Keratinocyte (primary cell): Measurements from ENCODE around the gene C1orf174. TPM values are rescaled to one million over a fixed set of nuclear protein-coding genes. Genes with fewer than 3 reads are reported as not detected.

Source experiments
- DNase-seq: peaks from one replicate; pipeline ENCODE4 v3.0.0-alpha.2; 2011; ENCODE audit warnings: low read depth, missing footprints, low spot score
- FAIRE-seq: peaks from 2 replicates; lab custom pipeline; 2011; peaks lifted over from hg19 to GRCh38; lab: Jason Lieb, UNC
- H2AFZ ChIP-seq: 2 replicates; pipeline ENCODE4 v1.6.0; 2012; ENCODE audit warnings: low read length, control low read depth, inconsistent platforms; ENCODE audit not compliant: control insufficient read depth
- H3K27ac ChIP-seq: 2 replicates; pipeline ENCODE4 v1.5.1; 2011; ENCODE audit warnings: low read length; ENCODE audit not compliant: control insufficient read depth, insufficient read depth
- H3K27me3 ChIP-seq: 3 replicates; pipeline ENCODE4 v1.6.0; 2011; ENCODE audit warnings: low read length; ENCODE audit not compliant: control insufficient read depth, insufficient read depth; ENCODE audit errors: extremely low read depth
- H3K36me3 ChIP-seq, 2 experiments: 2 replicates in 1 of 2; 3 replicates in 1 of 2; pipeline ENCODE4 v1.5.1; 2011; ENCODE audit warnings: low read length in 2 of 2, mild to moderate bottlenecking in 1 of 2; ENCODE audit not compliant: control insufficient read depth in 2 of 2, insufficient read depth in 2 of 2; ENCODE audit errors: extremely low read depth in 1 of 2
- H3K4me1 ChIP-seq: 3 replicates; pipeline ENCODE4 v1.5.1; 2011; ENCODE audit warnings: low read length; ENCODE audit not compliant: control insufficient read depth, insufficient read depth; ENCODE audit errors: extremely low read depth
- H3K4me2 ChIP-seq: 3 replicates; pipeline ENCODE4 v1.6.0; 2011; ENCODE audit warnings: low read depth, low read length; ENCODE audit not compliant: control insufficient read depth, insufficient read depth; ENCODE audit errors: extremely low read depth
- H3K4me3 ChIP-seq, 3 experiments: fragments of 200-600 bp in 1 of 3; sonication (generic) in 1 of 3; 2 replicates in 2 of 3; 3 replicates in 1 of 3; pipeline ENCODE4 v1.5.1; 2011 to 2016; ENCODE audit warnings: low read length in 3 of 3, mild to moderate bottlenecking in 3 of 3, control low read depth in 2 of 3, inconsistent platforms in 1 of 3, low read depth in 1 of 3, mixed read lengths in 1 of 3, mixed run types in 1 of 3, moderate library complexity in 1 of 3; ENCODE audit not compliant: control insufficient read depth in 2 of 3, insufficient read depth in 2 of 3; ENCODE audit errors: extremely low read depth in 1 of 3
- H3K79me2 ChIP-seq: 2 replicates; pipeline ENCODE4 v1.6.0; 2012; ENCODE audit warnings: low read length; ENCODE audit not compliant: control insufficient read depth, insufficient read depth
- H3K9ac ChIP-seq: 3 replicates; pipeline ENCODE4 v1.6.0; 2011; ENCODE audit warnings: low read length; ENCODE audit not compliant: control insufficient read depth, insufficient read depth; ENCODE audit errors: extremely low read depth
- H3K9me1 ChIP-seq: 3 replicates; pipeline ENCODE4 v1.6.0; 2011; ENCODE audit warnings: low read length; ENCODE audit not compliant: control insufficient read depth, insufficient read depth; ENCODE audit errors: extremely low read depth
- H3K9me3 ChIP-seq: 2 replicates; pipeline ENCODE4 v1.5.1; 2012; ENCODE audit warnings: low read depth, low read length; ENCODE audit not compliant: control insufficient read depth
- H4K20me1 ChIP-seq: 3 replicates; pipeline ENCODE4 v1.6.0; 2011; ENCODE audit warnings: low read length; ENCODE audit not compliant: control insufficient read depth, insufficient read depth; ENCODE audit errors: extremely low read depth
- EZH2 ChIP-seq: IDR thresholded peaks from one replicate; pipeline ENCODE4 v1.6.1; 2012; ENCODE audit warnings: inconsistent platforms, mild to moderate bottlenecking, low read length, moderate library complexity
- dilution Hi-C: fragments of 300-500 bp; cut with MboI; formaldehyde crosslinking; loops from one replicate; pipeline ENCODE4 v1.7.0; 2020; ENCODE audit warnings: low sequenced_read_pairs; ENCODE audit not compliant: extremely low pct_ligation_motif_present
- polyA plus RNA-seq, 5 experiments: library from polyadenylated mRNA; depleted of rRNA in 3 of 5; stranded (reverse) in 3 of 5; stranded (forward) in 1 of 5; unstranded in 1 of 5; fragments of >200 nt; gene quantifications; 1 replicate in 1 of 5; 2 replicates in 3 of 5; 3 replicates in 1 of 5; pipeline versions ENCODE4 v1.2.1 to v1.2.3, GENCODE V29; 2011 to 2012; ENCODE audit warnings: missing spikeins in 2 of 5, low read depth in 1 of 5, low replicate concordance in 1 of 5
- TF ChIP-seq, protein P1 (sequence below), 3 experiments: IDR thresholded peaks in 1 of 3; conservative IDR thresholded peaks in 1 of 3; optimal IDR thresholded peaks in 1 of 3; 2 replicates in 2 of 3; 3 replicates in 1 of 3; pipeline versions ENCODE3 to v1.5.1; 2011; ENCODE audit warnings: low read length in 3 of 3, mild to moderate bottlenecking in 3 of 3, moderate library complexity in 2 of 3, control low read depth in 1 of 3, inconsistent platforms in 1 of 3; ENCODE audit not compliant: insufficient read depth in 2 of 3; ENCODE audit errors: extremely low read depth in 1 of 3

Gene C1orf174
- polyA plus RNA-seq, 1 donor (not counting 4 experiments of a cell fraction or from before 2014, with no cell fraction given), result 26.8 TPM

DNA sequence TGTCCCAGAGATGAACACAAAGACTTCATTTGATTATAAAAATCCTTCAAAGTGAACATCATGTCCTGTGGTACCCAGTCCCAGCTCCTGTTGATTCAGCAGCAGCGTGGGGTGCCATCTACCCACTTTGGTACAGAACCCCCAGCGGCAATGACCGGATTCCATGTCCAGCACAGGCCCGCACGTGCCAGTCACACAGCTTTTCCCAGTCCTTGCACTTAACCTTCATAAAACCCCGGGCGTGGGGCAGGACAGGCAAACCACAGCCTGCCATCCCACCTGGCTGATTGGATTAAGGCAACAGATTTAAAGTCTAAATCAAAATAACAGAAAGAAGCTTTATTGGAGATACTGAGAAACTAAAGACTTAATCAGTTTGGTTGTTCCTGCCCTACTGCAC, 58.6 kb downstream of the C1orf174 start:
- peaks cover 3 to 33% of the 10 kb centered on the region in 2 experiments for H3K36me3 ChIP-seq
- FAIRE-seq, result no peak
- dilution Hi-C loops, result no loop called here

More for the DNA sequence above, 58.6 kb downstream of the C1orf174 start:
- Histone ChIP-seq H3K9me3 (no peaks in the 10 kb centered on the region), H4K20me1 (no peaks in the 10 kb centered on the region), H3K9me1 (no peaks in the 10 kb centered on the region), H3K4me3 (no peak overlapping the region), H3K9ac (no peak overlapping the region), H3K4me1 (no peaks in the 10 kb centered on the region), H3K27me3 (no peaks in the 10 kb centered on the region), H3K79me2 (no peaks in the 10 kb centered on the region), H3K27ac (no peak overlapping the region), H2AFZ (no peak overlapping the region), H3K4me2 (no peak overlapping the region)
- TF ChIP-seq, protein P1, sequence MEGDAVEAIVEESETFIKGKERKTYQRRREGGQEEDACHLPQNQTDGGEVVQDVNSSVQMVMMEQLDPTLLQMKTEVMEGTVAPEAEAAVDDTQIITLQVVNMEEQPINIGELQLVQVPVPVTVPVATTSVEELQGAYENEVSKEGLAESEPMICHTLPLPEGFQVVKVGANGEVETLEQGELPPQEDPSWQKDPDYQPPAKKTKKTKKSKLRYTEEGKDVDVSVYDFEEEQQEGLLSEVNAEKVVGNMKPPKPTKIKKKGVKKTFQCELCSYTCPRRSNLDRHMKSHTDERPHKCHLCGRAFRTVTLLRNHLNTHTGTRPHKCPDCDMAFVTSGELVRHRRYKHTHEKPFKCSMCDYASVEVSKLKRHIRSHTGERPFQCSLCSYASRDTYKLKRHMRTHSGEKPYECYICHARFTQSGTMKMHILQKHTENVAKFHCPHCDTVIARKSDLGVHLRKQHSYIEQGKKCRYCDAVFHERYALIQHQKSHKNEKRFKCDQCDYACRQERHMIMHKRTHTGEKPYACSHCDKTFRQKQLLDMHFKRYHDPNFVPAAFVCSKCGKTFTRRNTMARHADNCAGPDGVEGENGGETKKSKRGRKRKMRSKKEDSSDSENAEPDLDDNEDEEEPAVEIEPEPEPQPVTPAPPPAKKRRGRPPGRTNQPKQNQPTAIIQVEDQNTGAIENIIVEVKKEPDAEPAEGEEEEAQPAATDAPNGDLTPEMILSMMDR (optimal IDR thresholded peaks at IDR 0.05 in 1 of 3, IDR thresholded peaks at IDR 0.05 in 1 of 3, conservative IDR thresholded peaks at IDR 0.05 in 1 of 3; ENCODE audit: extremely low read depth in 1 of 3, insufficient read depth in 2 of 3, low read length in 3 of 3), result no peak
- TF ChIP-seq EZH2, result no peak
- no peak for DNase-seq

Other genes with a start within 250 kb of the C1orf174 start
- 0.10 to 0.23 TPM (median 0.14 TPM) in 3 replicates for gene TP73, start 247.8 kb downstream of the C1orf174 start, polyA plus RNA-seq
- not detected in 3 replicates for gene CCDC27, start 147.8 kb downstream of the C1orf174 start, polyA plus RNA-seq
- 0.79 to 1.3 TPM (median 1.0 TPM) in 3 replicates for gene SMIM1, start 127.5 kb downstream of the C1orf174 start, polyA plus RNA-seq
- gene LRRC47, start 103.8 kb downstream of the C1orf174 start, polyA plus RNA-seq, result 20.5 to 40.1 TPM (median 33.1 TPM) in 3 replicates
- gene CEP104, start 43.1 kb downstream of the C1orf174 start, polyA plus RNA-seq, result 19.6 to 42.6 TPM (median 35.7 TPM) in 3 replicates
- gene DFFB, start 42.8 kb downstream of the C1orf174 start, polyA plus RNA-seq, result 3.6 to 5.2 TPM (median 4.5 TPM) in 3 replicates